ENCODE measurements around the gene SNCB.

The SNCB gene

GRCh38 chr5:176574297-176574591 lies 56.1 kb downstream of the SNCB start:
- no peak for DNase-seq (ENCODE audit: low read depth)

- peak; percentile 75 for DNase-seq (ENCODE audit: low read depth)
Measured at GRCh38 chr5:176573564-176574296, 56.6 kb downstream of the SNCB start.
